OCI-LY1 (cell line): ENCODE results near the gene MGRN1.

Experiments used
- H2AFZ ChIP-seq: fragments of 200-600 bp; sonication (generic), shearing (Covaris generic); 2 replicates; pipeline ENCODE4 v1.6.0; 2014; ENCODE audit warnings: antibody characterized with exemption, mild to moderate bottlenecking, low read length
- H3F3A ChIP-seq: fragments of 200-600 bp; sonication (generic), shearing (Covaris generic); 2 replicates; pipeline ENCODE4 v1.6.0; 2014; ENCODE audit warnings: mild to moderate bottlenecking, antibody characterized with exemption, low read length, moderate library complexity; ENCODE audit not compliant: insufficient read depth
- H3K27ac ChIP-seq: fragments of 200-600 bp; sonication (generic); 2 replicates; pipeline ENCODE4 v1.5.1; 2014; ENCODE audit warnings: low read length, mixed run types, mild to moderate bottlenecking, low read depth; ENCODE audit not compliant: poor library complexity, severe bottlenecking
- H3K27me3 ChIP-seq: fragments of 200-600 bp; sonication (generic); 2 replicates; pipeline ENCODE4 v1.6.0; 2014; ENCODE audit warnings: antibody characterized with exemption, mild to moderate bottlenecking, low read length, moderate library complexity; ENCODE audit not compliant: insufficient read depth
- H3K36me3 ChIP-seq: fragments of 200-600 bp; sonication (generic); 2 replicates; pipeline ENCODE4 v1.6.1; 2014; ENCODE audit warnings: mild to moderate bottlenecking, antibody characterized with exemption, low read length, moderate library complexity, mixed read lengths; ENCODE audit not compliant: insufficient read depth
- H3K4me1 ChIP-seq: fragments of 200-600 bp; sonication (generic); 2 replicates; pipeline ENCODE4 v1.5.1; 2014; ENCODE audit warnings: mild to moderate bottlenecking, low read length, moderate library complexity; ENCODE audit not compliant: insufficient read depth, severe bottlenecking
- H3K4me2 ChIP-seq: fragments of 200-600 bp; sonication (generic), shearing (Covaris generic); 2 replicates; pipeline ENCODE4 v1.6.1; 2014; ENCODE audit warnings: low read length
- H3K4me3 ChIP-seq: fragments of 200-600 bp; sonication (generic); 2 replicates; pipeline ENCODE4 v1.5.1; 2014; ENCODE audit warnings: low read length, low read depth, mild to moderate bottlenecking, mixed read lengths; ENCODE audit not compliant: poor library complexity, severe bottlenecking
- H3K79me2 ChIP-seq: fragments of 200-600 bp; shearing (Covaris generic); 2 replicates; pipeline ENCODE4 v1.6.1; 2016; ENCODE audit warnings: mixed run types, low read length, mixed read lengths; ENCODE audit not compliant: insufficient read depth
- H3K9ac ChIP-seq: fragments of 200-600 bp; sonication (generic), shearing (Covaris generic); 2 replicates; pipeline ENCODE4 v1.6.1; 2014; ENCODE audit warnings: mild to moderate bottlenecking, low read length, mixed read lengths
- H3K9me2 ChIP-seq: fragments of 200-600 bp; sonication (generic), shearing (Covaris generic); 2 replicates; pipeline ENCODE4 v1.6.1; 2014; ENCODE audit warnings: low read depth, mild to moderate bottlenecking, low read length, mixed read lengths
- H3K9me3 ChIP-seq: fragments of 200-600 bp; shearing (Covaris generic); 2 replicates; pipeline ENCODE4 v1.6.1; 2014; ENCODE audit warnings: low read length, mixed read lengths
- H4K20me1 ChIP-seq: fragments of 200-600 bp; sonication (generic), shearing (Covaris generic); 2 replicates; pipeline ENCODE4 v1.6.0; 2016; ENCODE audit warnings: mild to moderate bottlenecking, low read length; ENCODE audit not compliant: insufficient read depth
- CTCF ChIP-seq: fragments of 200-600 bp; sonication (generic), shearing (Covaris generic); IDR thresholded peaks from 2 replicates; pipeline ENCODE4 v1.5.1; 2017; ENCODE audit warnings: mild to moderate bottlenecking, antibody characterized with exemption, low read length, moderate library complexity, mixed read lengths
- EZH2 ChIP-seq: fragments of 200-600 bp; sonication (generic), shearing (Covaris generic); IDR thresholded peaks from 2 replicates; pipeline ENCODE4 v1.8.0; 2017; ENCODE audit warnings: borderline replicate concordance, mixed run types, mild to moderate bottlenecking, antibody characterized with exemption, low read length, moderate library complexity, mixed read lengths

The MGRN1 gene

GRCh38 chr16:4718466-4718865, 93.8 kb downstream of the MGRN1 start:
- Histone ChIP-seq H3K36me3 (peaks cover 3% of the 10 kb centered on the region; the same call in 1 of the 2 replicates), H3K9ac (no peak overlapping the region)

GRCh38 chr16:4723071-4723767, 98.6 kb downstream of the MGRN1 start:
- H3K4me1 ChIP-seq, result peaks cover 10% of the 10 kb centered on the region
- no peaks in the 10 kb centered on the region for H3K9me3 ChIP-seq
- H3F3A ChIP-seq, result no peaks in the 10 kb centered on the region
- no peak overlapping the region for H3K4me2 ChIP-seq
- no peak overlapping the region for H3K27ac ChIP-seq
- H3K27me3 ChIP-seq, result no peaks in the 10 kb centered on the region
- H3K4me3 ChIP-seq, result no peak overlapping the region
- no peak overlapping the region for H3K9ac ChIP-seq
- no peaks in the 10 kb centered on the region for H3K79me2 ChIP-seq
- TF ChIP-seq CTCF (no peak), EZH2 (no peak)
- no peaks in the 10 kb centered on the region for H3K9me2 ChIP-seq
- peaks cover 9% of the 10 kb centered on the region; the same call in 1 of the 2 replicates for H3K36me3 ChIP-seq
- H4K20me1 ChIP-seq, result no peaks in the 10 kb centered on the region
- H2AFZ ChIP-seq, result no peak overlapping the region

More at GRCh38 chr16:4718466-4718865, 93.8 kb downstream of the MGRN1 start:
- H3K9me3 ChIP-seq, result no peaks in the 10 kb centered on the region
- no peaks in the 10 kb centered on the region for H3F3A ChIP-seq
- H3K4me3 ChIP-seq, result no peak overlapping the region
- TF ChIP-seq CTCF (no peak), EZH2 (no peak)
- H3K27ac ChIP-seq, result peak overlapping the region; percentile 11
- H3K4me1 ChIP-seq, result peaks cover 10% of the 10 kb centered on the region
- no peak overlapping the region for H3K4me2 ChIP-seq
- no peak overlapping the region for H2AFZ ChIP-seq
- H3K27me3 ChIP-seq, result no peaks in the 10 kb centered on the region
- no peaks in the 10 kb centered on the region for H3K9me2 ChIP-seq
- no peaks in the 10 kb centered on the region for H3K79me2 ChIP-seq
- no peaks in the 10 kb centered on the region for H4K20me1 ChIP-seq

DNA sequence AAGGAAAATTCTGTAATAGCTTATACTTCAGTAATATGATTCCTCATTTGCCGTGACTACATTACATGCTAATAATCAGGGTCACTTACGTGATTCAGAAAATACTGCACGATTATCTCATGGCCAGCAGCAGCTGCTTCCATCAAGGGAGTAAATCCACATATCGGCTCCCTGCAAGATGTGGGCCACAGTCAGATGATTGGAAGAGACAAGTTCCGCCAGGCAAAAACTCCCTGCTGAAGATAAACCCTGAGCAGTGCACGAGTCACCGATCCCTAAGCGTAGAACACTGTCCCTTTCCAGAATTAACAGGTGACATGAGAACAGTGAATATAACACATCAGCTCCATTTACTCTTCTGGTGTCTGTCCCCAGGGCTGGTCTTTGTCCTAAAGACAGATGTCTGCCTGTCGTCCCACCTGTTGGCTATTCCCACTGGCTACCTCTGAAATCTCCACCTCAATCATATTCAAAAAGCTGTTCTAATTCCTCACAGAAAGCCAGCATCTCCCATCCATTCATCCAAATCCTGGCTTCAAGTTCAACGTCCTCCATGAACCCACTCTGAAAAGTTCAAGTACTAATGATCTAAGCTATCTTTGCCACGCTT, 100.1 kb downstream of the MGRN1 start:
- no peaks in the 10 kb centered on the region for H3K27me3 ChIP-seq
- H3F3A ChIP-seq, result no peaks in the 10 kb centered on the region
- no peaks in the 10 kb centered on the region for H4K20me1 ChIP-seq
- H3K79me2 ChIP-seq, result no peaks in the 10 kb centered on the region
- no peaks in the 10 kb centered on the region for H3K4me1 ChIP-seq
- H3K4me2 ChIP-seq, result no peak overlapping the region
- no peak for TF ChIP-seq CTCF
- TF ChIP-seq EZH2, result no peak
- H3K9me3 ChIP-seq, result no peaks in the 10 kb centered on the region
- no peaks in the 10 kb centered on the region for H3K9me2 ChIP-seq
- H3K4me3 ChIP-seq, result no peak overlapping the region
- H2AFZ ChIP-seq, result no peak overlapping the region
- H3K27ac ChIP-seq, result no peak overlapping the region
- H3K36me3 ChIP-seq, result peaks cover 12% of the 10 kb centered on the region; the same call in 1 of the 2 replicates
- H3K9ac ChIP-seq, result no peak overlapping the region
